MM.1S (cell line): ENCODE measurements around the gene VENTX.

Experiments used
- CTCF ChIP-seq: fragments of 300-600 bp; sonication (generic); IDR thresholded peaks from 2 replicates; pipeline ENCODE4 v1.5.1; 2016; ENCODE audit warnings: antibody characterized with exemption, low read length, mixed read lengths
- EZH2 ChIP-seq: fragments of 300-600 bp; sonication (generic); optimal IDR thresholded peaks from 2 replicates; pipeline ENCODE3; 2017; ENCODE audit warnings: low read depth, mild to moderate bottlenecking, antibody characterized with exemption, low read length, mixed read lengths
- EZH2phosphoT487 ChIP-seq: fragments of 300-600 bp; sonication (generic); IDR thresholded peaks from 2 replicates; pipeline ENCODE4 v1.6.1; 2018; ENCODE audit warnings: antibody characterized with exemption, low read length

- no peak for TF ChIP-seq CTCF
- no peak for TF ChIP-seq EZH2phosphoT487
- TF ChIP-seq EZH2: no peak
Measured at GRCh38 chr10:133215586-133215985, 22.1 kb upstream of the VENTX start.
